K562 (cell line): ENCODE results near the gene KMT5C. TPM values are rescaled to one million over a fixed set of nuclear protein-coding genes. Genes with fewer than 3 reads are reported as not detected.
A peak's percentile ranks its signal among the peaks of the same experiment; 100 is the strongest.

ENCODE experiments used
- HMG20B ChIP-seq: fragments of 250-450 bp; sonication (Bioruptor Pico); IDR thresholded peaks from 2 replicates; pipeline ENCODE4 v1.5.0; 2021; ENCODE audit warnings: mild to moderate bottlenecking
- PHB ChIP-seq: fragments of 250-450 bp; sonication (Bioruptor Pico); IDR thresholded peaks from 2 replicates; pipeline ENCODE4 v1.5.0; 2021
- POLR2AphosphoS2 ChIP-seq: IDR thresholded peaks from 2 replicates; pipeline ENCODE4 v1.6.1; 2012; ENCODE audit warnings: low read length, improper control_type of control experiment
- RBBP5 ChIP-seq: fragments of 200-600 bp; sonication (generic); IDR thresholded peaks from 2 replicates; pipeline ENCODE4 v1.6.1; 2012; ENCODE audit warnings: borderline replicate concordance, mild to moderate bottlenecking, low read length, control low read depth, inconsistent platforms; ENCODE audit not compliant: insufficient read depth, poor library complexity, severe bottlenecking
- ZBTB26 ChIP-seq: fragments of 450-650 bp; formaldehyde crosslinking; IDR thresholded peaks from 2 replicates; pipeline ENCODE4 v1.4.0; 2022; ENCODE audit warnings: missing genetic modification characterization
- ZBTB7A ChIP-seq: IDR thresholded peaks from 2 replicates; pipeline ENCODE4 v1.6.1; 2011; ENCODE audit warnings: low read depth, mild to moderate bottlenecking, low read length, moderate library complexity, borderline replicate concordance; ENCODE audit not compliant: control insufficient read depth
- polyA plus RNA-seq, 8 experiments: library from polyadenylated mRNA; depleted of rRNA in 4 of 8; stranded (reverse) in 5 of 8; unstranded in 3 of 8; fragments of >200 nt; fragmentation: Nextera tagmentation in 2 of 8; fragmentation: Illumina TruSeq in 1 of 8; extraction: Ambion mirVana in 2 of 8; extraction: Trizol in 1 of 8; gene quantifications; 2 replicates each; pipeline versions ENCODE4 v1.2.1 to v1.2.3, GENCODE V29; 2011 to 2014; ENCODE audit warnings: inconsistent platforms in 1 of 8, missing spikeins in 1 of 8
- total RNA-seq, 7 experiments: library from RNA; depleted of rRNA in 6 of 7; stranded (reverse); fragments of >200 nt in 6 of 7; fragmentation: Illumina TruSeq in 2 of 7; extraction: Trizol in 2 of 7; gene quantifications; 2 replicates each; pipeline versions ENCODE4 v1.2.1 to v1.2.3, GENCODE V29; 2011 to 2021; ENCODE audit warnings: low replicate concordance in 1 of 7
- TF ChIP-seq, protein P1 (sequence below): fragments of 250-450 bp; sonication (Bioruptor Pico); IDR thresholded peaks from 2 replicates; pipeline ENCODE4 v1.4.0; 2020
- TF ChIP-seq, protein P2 (sequence below): fragments of 450-650 bp; IDR thresholded peaks from 2 replicates; pipeline ENCODE4 v1.6.1; 2016; ENCODE audit warnings: mild to moderate bottlenecking, moderate library complexity

The KMT5C gene
- total and polyA plus RNA-seq, 9 of the 15 experiments (the other 6 are each of a cell fraction or from before 2014, with no cell fraction given), result 0.15 to 53.5 (median 16.6) TPM

DNA sequence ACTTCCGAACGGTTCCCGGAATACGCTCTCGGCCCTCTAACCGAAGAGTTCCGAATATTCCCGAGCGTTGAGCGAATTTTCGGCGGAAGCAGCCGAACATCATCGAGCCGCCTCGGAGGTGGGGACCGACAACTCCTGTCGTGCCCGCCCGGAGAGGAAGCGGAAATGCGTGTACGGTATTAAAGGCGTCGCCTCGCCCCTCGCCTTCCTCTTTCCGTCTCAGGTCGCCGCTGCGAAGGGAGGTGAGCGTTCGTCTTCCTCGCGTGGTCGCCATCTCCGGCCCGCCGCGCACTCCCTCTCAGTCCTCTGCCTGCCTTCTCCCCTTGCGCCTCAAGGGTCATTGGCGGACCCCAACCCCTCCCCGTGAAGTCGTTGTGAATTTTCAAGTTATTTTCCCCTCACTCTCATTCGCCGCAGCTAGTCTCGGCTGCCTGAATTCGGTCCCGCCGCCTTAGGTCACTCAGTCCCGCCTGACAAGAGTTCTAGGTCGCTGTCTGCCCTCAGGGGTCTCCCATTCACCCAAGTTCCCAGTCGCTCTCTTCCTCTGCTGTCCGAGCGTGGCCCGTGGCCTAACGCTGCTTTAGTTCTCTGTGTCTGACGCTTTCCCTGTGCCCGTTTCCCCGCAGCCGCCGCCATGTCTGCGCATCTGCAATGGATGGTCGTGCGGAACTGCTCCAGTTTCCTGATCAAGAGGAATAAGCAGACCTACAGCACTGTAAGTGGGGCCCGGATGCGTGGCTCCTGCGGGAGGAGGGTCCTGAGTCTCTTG, 46.2 kb downstream of the KMT5C start, which contains the start of gene RPL28 (continued):
- TF ChIP-seq, protein P1, sequence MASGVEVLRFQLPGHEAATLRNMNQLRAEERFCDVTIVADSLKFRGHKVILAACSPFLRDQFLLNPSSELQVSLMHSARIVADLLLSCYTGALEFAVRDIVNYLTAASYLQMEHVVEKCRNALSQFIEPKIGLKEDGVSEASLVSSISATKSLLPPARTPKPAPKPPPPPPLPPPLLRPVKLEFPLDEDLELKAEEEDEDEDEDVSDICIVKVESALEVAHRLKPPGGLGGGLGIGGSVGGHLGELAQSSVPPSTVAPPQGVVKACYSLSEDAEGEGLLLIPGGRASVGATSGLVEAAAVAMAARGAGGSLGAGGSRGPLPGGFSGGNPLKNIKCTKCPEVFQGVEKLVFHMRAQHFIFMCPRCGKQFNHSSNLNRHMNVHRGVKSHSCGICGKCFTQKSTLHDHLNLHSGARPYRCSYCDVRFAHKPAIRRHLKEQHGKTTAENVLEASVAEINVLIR, result peak; percentile 57; the same call in 1 of the 2 replicates
- TF ChIP-seq RBBP5 (peak; percentile 76), PHB (CRISPR knock-in tag) (0 out of 2 replicates have a peak, but pooled peaks have one; percentile 8), ZBTB7A (peak; percentile 15; the same call in 1 of the 2 replicates), HMG20B (no peak), ZBTB26 (CRISPR knock-in tag) (no peak; the same call in 1 of the 2 replicates), POLR2AphosphoS2 (peak; percentile 87; the same call in 1 of the 2 replicates)
- TF ChIP-seq, protein P2, sequence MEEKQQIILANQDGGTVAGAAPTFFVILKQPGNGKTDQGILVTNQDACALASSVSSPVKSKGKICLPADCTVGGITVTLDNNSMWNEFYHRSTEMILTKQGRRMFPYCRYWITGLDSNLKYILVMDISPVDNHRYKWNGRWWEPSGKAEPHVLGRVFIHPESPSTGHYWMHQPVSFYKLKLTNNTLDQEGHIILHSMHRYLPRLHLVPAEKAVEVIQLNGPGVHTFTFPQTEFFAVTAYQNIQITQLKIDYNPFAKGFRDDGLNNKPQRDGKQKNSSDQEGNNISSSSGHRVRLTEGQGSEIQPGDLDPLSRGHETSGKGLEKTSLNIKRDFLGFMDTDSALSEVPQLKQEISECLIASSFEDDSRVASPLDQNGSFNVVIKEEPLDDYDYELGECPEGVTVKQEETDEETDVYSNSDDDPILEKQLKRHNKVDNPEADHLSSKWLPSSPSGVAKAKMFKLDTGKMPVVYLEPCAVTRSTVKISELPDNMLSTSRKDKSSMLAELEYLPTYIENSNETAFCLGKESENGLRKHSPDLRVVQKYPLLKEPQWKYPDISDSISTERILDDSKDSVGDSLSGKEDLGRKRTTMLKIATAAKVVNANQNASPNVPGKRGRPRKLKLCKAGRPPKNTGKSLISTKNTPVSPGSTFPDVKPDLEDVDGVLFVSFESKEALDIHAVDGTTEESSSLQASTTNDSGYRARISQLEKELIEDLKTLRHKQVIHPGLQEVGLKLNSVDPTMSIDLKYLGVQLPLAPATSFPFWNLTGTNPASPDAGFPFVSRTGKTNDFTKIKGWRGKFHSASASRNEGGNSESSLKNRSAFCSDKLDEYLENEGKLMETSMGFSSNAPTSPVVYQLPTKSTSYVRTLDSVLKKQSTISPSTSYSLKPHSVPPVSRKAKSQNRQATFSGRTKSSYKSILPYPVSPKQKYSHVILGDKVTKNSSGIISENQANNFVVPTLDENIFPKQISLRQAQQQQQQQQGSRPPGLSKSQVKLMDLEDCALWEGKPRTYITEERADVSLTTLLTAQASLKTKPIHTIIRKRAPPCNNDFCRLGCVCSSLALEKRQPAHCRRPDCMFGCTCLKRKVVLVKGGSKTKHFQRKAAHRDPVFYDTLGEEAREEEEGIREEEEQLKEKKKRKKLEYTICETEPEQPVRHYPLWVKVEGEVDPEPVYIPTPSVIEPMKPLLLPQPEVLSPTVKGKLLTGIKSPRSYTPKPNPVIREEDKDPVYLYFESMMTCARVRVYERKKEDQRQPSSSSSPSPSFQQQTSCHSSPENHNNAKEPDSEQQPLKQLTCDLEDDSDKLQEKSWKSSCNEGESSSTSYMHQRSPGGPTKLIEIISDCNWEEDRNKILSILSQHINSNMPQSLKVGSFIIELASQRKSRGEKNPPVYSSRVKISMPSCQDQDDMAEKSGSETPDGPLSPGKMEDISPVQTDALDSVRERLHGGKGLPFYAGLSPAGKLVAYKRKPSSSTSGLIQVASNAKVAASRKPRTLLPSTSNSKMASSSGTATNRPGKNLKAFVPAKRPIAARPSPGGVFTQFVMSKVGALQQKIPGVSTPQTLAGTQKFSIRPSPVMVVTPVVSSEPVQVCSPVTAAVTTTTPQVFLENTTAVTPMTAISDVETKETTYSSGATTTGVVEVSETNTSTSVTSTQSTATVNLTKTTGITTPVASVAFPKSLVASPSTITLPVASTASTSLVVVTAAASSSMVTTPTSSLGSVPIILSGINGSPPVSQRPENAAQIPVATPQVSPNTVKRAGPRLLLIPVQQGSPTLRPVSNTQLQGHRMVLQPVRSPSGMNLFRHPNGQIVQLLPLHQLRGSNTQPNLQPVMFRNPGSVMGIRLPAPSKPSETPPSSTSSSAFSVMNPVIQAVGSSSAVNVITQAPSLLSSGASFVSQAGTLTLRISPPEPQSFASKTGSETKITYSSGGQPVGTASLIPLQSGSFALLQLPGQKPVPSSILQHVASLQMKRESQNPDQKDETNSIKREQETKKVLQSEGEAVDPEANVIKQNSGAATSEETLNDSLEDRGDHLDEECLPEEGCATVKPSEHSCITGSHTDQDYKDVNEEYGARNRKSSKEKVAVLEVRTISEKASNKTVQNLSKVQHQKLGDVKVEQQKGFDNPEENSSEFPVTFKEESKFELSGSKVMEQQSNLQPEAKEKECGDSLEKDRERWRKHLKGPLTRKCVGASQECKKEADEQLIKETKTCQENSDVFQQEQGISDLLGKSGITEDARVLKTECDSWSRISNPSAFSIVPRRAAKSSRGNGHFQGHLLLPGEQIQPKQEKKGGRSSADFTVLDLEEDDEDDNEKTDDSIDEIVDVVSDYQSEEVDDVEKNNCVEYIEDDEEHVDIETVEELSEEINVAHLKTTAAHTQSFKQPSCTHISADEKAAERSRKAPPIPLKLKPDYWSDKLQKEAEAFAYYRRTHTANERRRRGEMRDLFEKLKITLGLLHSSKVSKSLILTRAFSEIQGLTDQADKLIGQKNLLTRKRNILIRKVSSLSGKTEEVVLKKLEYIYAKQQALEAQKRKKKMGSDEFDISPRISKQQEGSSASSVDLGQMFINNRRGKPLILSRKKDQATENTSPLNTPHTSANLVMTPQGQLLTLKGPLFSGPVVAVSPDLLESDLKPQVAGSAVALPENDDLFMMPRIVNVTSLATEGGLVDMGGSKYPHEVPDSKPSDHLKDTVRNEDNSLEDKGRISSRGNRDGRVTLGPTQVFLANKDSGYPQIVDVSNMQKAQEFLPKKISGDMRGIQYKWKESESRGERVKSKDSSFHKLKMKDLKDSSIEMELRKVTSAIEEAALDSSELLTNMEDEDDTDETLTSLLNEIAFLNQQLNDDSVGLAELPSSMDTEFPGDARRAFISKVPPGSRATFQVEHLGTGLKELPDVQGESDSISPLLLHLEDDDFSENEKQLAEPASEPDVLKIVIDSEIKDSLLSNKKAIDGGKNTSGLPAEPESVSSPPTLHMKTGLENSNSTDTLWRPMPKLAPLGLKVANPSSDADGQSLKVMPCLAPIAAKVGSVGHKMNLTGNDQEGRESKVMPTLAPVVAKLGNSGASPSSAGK, result no peak
